Vagina (tissue), 2 donors: ENCODE measurements around the gene ANKIB1. TPM values are rescaled to one million over a fixed set of nuclear protein-coding genes. Genes with fewer than 3 reads are reported as not detected.
"Not testable (repeated sequence)": the region's sequence is repeated elsewhere in the genome, so short reads cannot be mapped to it uniquely, and the experiment has no call there.

Experiments
- DNase-seq, 2 donors: peaks; one replicate each; pipeline ENCODE4 v3.0.0-alpha.2; 2017; ENCODE audit errors: extremely low spot score in 2 of 2
- H3K27ac ChIP-seq: fragments of 200-600 bp; sonication (generic); one replicate; pipeline ENCODE4 v1.5.1; 2019
- H3K27me3 ChIP-seq: fragments of 200-600 bp; sonication (generic); one replicate; pipeline ENCODE4 v1.5.1; 2019
- H3K36me3 ChIP-seq, 2 donors: fragments of 200-600 bp; sonication (generic); one replicate each; pipeline ENCODE4 v1.5.1; 2017 to 2019
- H3K4me1 ChIP-seq: fragments of 200-600 bp; sonication (generic); one replicate; pipeline ENCODE4 v1.5.1; 2019
- H3K4me3 ChIP-seq, 2 donors: fragments of 200-600 bp; sonication (generic); 1 replicate in 1 of 2; 2 replicates in 1 of 2; pipeline ENCODE4 v1.5.1; 2016 to 2019
- H3K9me3 ChIP-seq: fragments of 200-600 bp; sonication (generic); one replicate; pipeline ENCODE4 v1.5.1; 2019
- POLR2A ChIP-seq, 2 donors: fragments of 450-650 bp; IDR thresholded peaks; one replicate each; pipeline ENCODE4 v1.6.1; 2017; ENCODE audit warnings: antibody characterized with exemption in 2 of 2, mild to moderate bottlenecking in 2 of 2, moderate library complexity in 2 of 2
- POLR2AphosphoS5 ChIP-seq, 2 donors: sonication (generic); formaldehyde crosslinking; IDR thresholded peaks; one replicate each; pipeline ENCODE4 v1.9.0; 2017; ENCODE audit warnings: antibody characterized with exemption in 2 of 2, mild to moderate bottlenecking in 2 of 2, low read depth in 1 of 2; ENCODE audit not compliant: insufficient read depth in 1 of 2
- intact Hi-C: fragments of 100-400 bp; cut with DNase I; formaldehyde crosslinking; loops from one replicate; pipeline ENCODE4 v1.15.1; 2023
- total RNA-seq: library from RNA; depleted of rRNA; stranded (reverse); fragments of >200 nt; gene quantifications from one replicate; pipeline ENCODE4 v1.2.3, GENCODE V29; 2016
- TF ChIP-seq, protein P1 (sequence below), 3 experiments: fragments of 450-650 bp in 2 of 3; fragments of 200-600 bp in 1 of 3; sonication (generic) in 1 of 3; IDR thresholded peaks; one replicate each; pipeline ENCODE4 v1.5.1; 2017 to 2019; ENCODE audit warnings: antibody characterized with exemption in 3 of 3, mild to moderate bottlenecking in 2 of 3, moderate library complexity in 2 of 3

ANKIB1 gene
- total RNA-seq, 1 donor from 2014 or later, result 27.7 TPM

- Histone ChIP-seq H3K4me3 (no peak overlapping the region), H3K27me3 (no peaks in the 10 kb centered on the region), H3K9me3 (no peaks in the 10 kb centered on the region), H3K36me3 (peaks cover 0 to 8% of the 10 kb centered on the region in 2 donors), H3K27ac (no peak overlapping the region), H3K4me1 (no peaks in the 10 kb centered on the region)
- intact Hi-C loops, result no loop called here
- DNase-seq, result no peak
- TF ChIP-seq, protein P1, sequence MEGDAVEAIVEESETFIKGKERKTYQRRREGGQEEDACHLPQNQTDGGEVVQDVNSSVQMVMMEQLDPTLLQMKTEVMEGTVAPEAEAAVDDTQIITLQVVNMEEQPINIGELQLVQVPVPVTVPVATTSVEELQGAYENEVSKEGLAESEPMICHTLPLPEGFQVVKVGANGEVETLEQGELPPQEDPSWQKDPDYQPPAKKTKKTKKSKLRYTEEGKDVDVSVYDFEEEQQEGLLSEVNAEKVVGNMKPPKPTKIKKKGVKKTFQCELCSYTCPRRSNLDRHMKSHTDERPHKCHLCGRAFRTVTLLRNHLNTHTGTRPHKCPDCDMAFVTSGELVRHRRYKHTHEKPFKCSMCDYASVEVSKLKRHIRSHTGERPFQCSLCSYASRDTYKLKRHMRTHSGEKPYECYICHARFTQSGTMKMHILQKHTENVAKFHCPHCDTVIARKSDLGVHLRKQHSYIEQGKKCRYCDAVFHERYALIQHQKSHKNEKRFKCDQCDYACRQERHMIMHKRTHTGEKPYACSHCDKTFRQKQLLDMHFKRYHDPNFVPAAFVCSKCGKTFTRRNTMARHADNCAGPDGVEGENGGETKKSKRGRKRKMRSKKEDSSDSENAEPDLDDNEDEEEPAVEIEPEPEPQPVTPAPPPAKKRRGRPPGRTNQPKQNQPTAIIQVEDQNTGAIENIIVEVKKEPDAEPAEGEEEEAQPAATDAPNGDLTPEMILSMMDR (IDR thresholded peaks at IDR 0.05), result no peak
- TF ChIP-seq POLR2AphosphoS5 (IDR thresholded peaks at IDR 0.05; ENCODE audit: insufficient read depth in 1 of 2, low read depth in 1 of 2) (no peak), POLR2A (IDR thresholded peaks at IDR 0.05) (no peak)
Measured at GRCh38 chr7:92404170-92404614, 158.4 kb downstream of the ANKIB1 start.

DNA sequence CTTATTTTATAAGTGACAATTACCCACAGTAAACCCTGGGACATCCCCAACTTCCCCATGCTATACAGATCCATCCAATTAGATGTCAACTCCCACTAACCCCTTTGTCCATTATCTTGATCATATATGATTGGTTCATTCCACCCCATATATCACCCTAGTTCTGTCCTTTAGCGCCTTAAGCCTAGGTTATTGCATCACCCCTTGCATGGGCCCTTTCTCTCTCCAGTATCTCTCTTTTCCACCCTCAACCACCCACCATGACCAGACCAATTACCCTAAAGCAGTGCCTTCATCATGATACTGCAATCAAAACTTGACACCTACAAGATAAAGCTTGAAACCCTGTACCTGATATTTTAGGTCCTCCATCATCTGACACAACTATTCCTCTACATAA, 163.6 kb downstream of the ANKIB1 start:
- intact Hi-C loops, result no loop called here
- TF ChIP-seq, protein P1 (IDR thresholded peaks at IDR 0.05), result no peak
- TF ChIP-seq POLR2AphosphoS5 (IDR thresholded peaks at IDR 0.05; ENCODE audit: insufficient read depth in 1 of 2, low read depth in 1 of 2), result no peak
- TF ChIP-seq POLR2A (IDR thresholded peaks at IDR 0.05), result no peak
- H3K4me3 ChIP-seq, result no peak overlapping the region
- no peaks in the 10 kb centered on the region for H3K36me3 ChIP-seq
- H3K4me1 ChIP-seq, result no peaks in the 10 kb centered on the region
- no peaks in the 10 kb centered on the region for H3K9me3 ChIP-seq
- H3K27ac ChIP-seq, result no peak overlapping the region
- no peaks in the 10 kb centered on the region for H3K27me3 ChIP-seq
- DNase-seq, result no peak

DNA sequence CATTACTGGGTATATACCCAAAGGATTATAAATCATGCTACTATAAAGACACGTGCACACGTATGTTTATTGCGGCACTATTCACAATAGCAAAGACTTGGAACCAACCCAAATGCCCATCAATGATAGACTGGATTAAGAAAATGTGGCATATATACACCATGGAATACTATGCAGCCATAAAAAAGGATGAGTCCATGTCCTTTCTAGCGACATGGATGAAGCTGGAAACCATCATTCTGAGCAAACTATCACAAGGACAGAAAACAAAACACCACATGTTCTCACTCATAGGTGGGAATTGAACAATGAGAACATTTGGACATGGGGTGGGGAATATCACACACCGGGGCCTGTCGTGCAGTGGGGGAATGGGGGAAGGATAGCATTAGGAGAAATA, 164.4 kb downstream of the ANKIB1 start:
- H3K9me3 ChIP-seq, DNase-seq, H3K4me3 ChIP-seq, H3K27me3 ChIP-seq, H3K36me3 ChIP-seq, H3K4me1 ChIP-seq, H3K27ac ChIP-seq, intact Hi-C loops: not testable (repeated sequence)

DNA sequence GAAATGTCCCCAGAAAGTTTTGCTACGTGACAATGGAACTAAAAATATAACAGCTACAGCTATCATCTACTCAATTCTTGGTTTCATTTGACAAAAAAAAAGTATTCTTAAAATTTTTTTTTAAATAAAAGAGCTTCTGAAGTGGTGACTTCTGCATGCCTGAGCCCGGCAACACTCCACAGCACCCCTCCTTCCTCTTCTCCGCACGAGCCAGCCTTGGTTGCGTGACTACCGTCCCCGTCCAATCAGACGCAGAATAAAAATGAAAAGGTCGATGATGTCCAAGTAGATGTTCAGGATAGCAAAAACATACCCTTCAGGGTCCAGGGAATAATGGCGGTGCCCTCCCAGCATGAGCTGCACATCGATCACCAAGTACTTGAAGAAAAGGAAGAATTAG, 167.0 kb downstream of the ANKIB1 start:
- intact Hi-C loops, result no loop called here
- Histone ChIP-seq H3K4me3 (no peak overlapping the region), H3K27ac (no peak overlapping the region), H3K36me3 (no peaks in the 10 kb centered on the region), H3K9me3 (no peaks in the 10 kb centered on the region), H3K27me3 (no peaks in the 10 kb centered on the region), H3K4me1 (no peaks in the 10 kb centered on the region)
- TF ChIP-seq, protein P1 (IDR thresholded peaks at IDR 0.05), result no peak
- TF ChIP-seq POLR2A (IDR thresholded peaks at IDR 0.05), result no peak
- DNase-seq, result no peak

GRCh38 chr7:92413550-92413949, 167.8 kb downstream of the ANKIB1 start:
- no peak overlapping the region for H3K4me3 ChIP-seq
- no peaks in the 10 kb centered on the region for H3K9me3 ChIP-seq
- H3K27ac ChIP-seq, result no peak overlapping the region
- intact Hi-C loops, result no loop called here
- H3K4me1 ChIP-seq, result no peaks in the 10 kb centered on the region
- no peaks in the 10 kb centered on the region for H3K36me3 ChIP-seq
- H3K27me3 ChIP-seq, result no peaks in the 10 kb centered on the region
- TF ChIP-seq, protein P1 (IDR thresholded peaks at IDR 0.05), result no peak
- no peak for TF ChIP-seq POLR2A (IDR thresholded peaks at IDR 0.05)
- no peak for TF ChIP-seq POLR2AphosphoS5 (IDR thresholded peaks at IDR 0.05; ENCODE audit: insufficient read depth in 1 of 2, low read depth in 1 of 2)
- no peak for DNase-seq

DNA sequence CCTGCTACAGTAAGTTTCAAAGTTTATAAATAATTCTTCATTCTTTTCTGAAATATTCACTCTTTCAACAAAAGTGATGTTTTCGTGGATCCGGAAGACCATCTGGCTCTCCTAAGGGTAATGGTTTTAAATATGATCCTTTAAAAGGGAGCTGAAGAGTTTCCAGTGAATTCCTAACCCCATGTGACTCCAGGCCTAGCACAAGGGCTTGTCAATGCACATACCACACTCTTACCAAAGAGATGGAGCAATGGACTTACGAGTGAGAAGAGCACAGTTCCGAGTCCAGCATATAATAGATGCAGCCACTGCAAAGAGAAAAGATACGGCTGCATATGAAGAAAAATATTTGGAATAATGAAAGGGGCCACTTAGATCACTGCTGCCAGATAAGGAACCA, 169.5 kb downstream of the ANKIB1 start:
- TF ChIP-seq, protein P1 (IDR thresholded peaks at IDR 0.05), result no peak
- TF ChIP-seq POLR2A (IDR thresholded peaks at IDR 0.05) (no peak), POLR2AphosphoS5 (IDR thresholded peaks at IDR 0.05; ENCODE audit: insufficient read depth in 1 of 2, low read depth in 1 of 2) (no peak)
- H3K36me3 ChIP-seq, result no peaks in the 10 kb centered on the region
- no peak overlapping the region for H3K4me3 ChIP-seq
- no peaks in the 10 kb centered on the region for H3K9me3 ChIP-seq
- H3K27ac ChIP-seq, result no peak overlapping the region
- intact Hi-C loops, result no loop called here
- DNase-seq, result no peak
- H3K27me3 ChIP-seq, result no peaks in the 10 kb centered on the region
- no peaks in the 10 kb centered on the region for H3K4me1 ChIP-seq
